Glutamatergic neuron (in vitro differentiated cells): ENCODE measurements around the gene GPR108. TPM values are rescaled to one million over a fixed set of nuclear protein-coding genes. Genes with fewer than 3 reads are reported as not detected.
A peak's percentile ranks its signal among the peaks of the same experiment; 100 is the strongest.

Experiments used
- DNase-seq: peaks from one replicate; pipeline ENCODE4 v3.0.0; 2022
- H3K27ac Mint-ChIP-seq: one replicate; pipeline ENCODE4 v1.8.0; 2020; ENCODE audit warnings: mild to moderate bottlenecking, mixed read lengths, inconsistent platforms; ENCODE audit not compliant: unreplicated experiment
- H3K27me3 Mint-ChIP-seq: one replicate; pipeline ENCODE4 v1.8.0; 2020; ENCODE audit warnings: mild to moderate bottlenecking, moderate library complexity, mixed read lengths, inconsistent platforms; ENCODE audit not compliant: unreplicated experiment
- H3K36me3 Mint-ChIP-seq: one replicate; pipeline ENCODE4 v1.8.0; 2020; ENCODE audit warnings: mild to moderate bottlenecking, mixed read lengths, inconsistent platforms; ENCODE audit not compliant: unreplicated experiment
- H3K4me1 Mint-ChIP-seq: one replicate; pipeline ENCODE4 v1.8.0; 2020; ENCODE audit warnings: mild to moderate bottlenecking, low read depth, mixed read lengths, inconsistent platforms; ENCODE audit not compliant: unreplicated experiment
- H3K4me3 Mint-ChIP-seq: one replicate; pipeline ENCODE4 v1.8.0; 2020; ENCODE audit warnings: mild to moderate bottlenecking, mixed read lengths, inconsistent platforms; ENCODE audit not compliant: unreplicated experiment
- H3K9me3 Mint-ChIP-seq: one replicate; pipeline ENCODE4 v1.8.0; 2020; ENCODE audit warnings: mild to moderate bottlenecking, moderate library complexity, mixed read lengths, inconsistent platforms; ENCODE audit not compliant: unreplicated experiment
- CTCF ChIP-seq: fragments of 200-600 bp; sonication (generic); IDR thresholded peaks from one replicate; pipeline ENCODE4 v1.5.0; 2021; ENCODE audit not compliant: partially characterized antibody, unreplicated experiment
- total RNA-seq: library from RNA; stranded (reverse); fragmentation: NEBNext Ultra II Directional; extraction: Animal tissue kit (Norgen Biotek cat#: 25700); gene quantifications from one replicate; pipeline ENCODE4 v1.2.1, GENCODE V29; 2021; ENCODE audit not compliant: unreplicated experiment

The GPR108 gene
- total RNA-seq, 1 donor from 2014 or later, result 44.2 TPM

DNA sequence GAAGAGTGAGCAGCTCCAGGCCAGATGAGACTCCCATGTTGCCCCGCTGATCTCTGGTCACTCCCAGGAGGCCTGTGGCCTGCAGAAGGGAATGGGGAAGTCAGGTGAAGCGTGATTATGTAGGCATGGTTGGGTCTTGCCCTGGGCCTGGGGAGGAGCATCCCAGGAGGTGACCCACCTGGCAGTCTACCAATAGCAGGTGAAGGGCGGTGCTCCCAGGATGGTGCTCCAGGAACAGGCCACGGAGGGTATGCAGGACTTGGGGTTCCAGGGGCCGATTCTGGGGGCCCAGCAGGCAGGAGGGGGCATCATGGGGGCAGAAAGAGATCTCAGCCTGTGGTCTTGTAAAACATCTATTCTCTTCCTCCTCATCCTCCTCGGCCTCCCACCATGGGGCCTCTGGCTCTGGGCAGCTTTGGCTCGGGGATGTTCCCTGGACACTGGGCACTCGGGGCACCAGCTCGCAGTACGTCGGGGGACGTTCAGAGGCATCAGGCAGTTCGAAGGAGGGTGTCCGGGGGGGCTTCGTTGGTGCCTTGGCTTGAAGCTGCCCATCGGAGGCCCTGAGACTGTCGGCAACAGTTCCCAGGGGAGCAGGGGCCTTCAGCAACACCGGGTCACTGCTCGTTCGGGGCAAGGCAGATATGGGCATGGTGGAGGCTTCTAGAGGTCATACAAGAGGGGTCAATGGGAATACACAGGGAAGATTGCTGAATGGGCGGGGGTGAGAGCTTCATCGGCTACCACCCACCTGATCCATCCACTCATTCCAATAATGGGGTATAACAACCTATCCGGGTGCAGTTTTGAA, 17.5 kb upstream of the GPR108 start:
- TF ChIP-seq CTCF, result no peak
- H3K27me3 Mint-ChIP-seq, result peaks cover 4% of the 10 kb centered on the region
- no peak overlapping the region for H3K27ac Mint-ChIP-seq
- no peaks in the 10 kb centered on the region for H3K4me1 Mint-ChIP-seq
- H3K9me3 Mint-ChIP-seq, result peaks cover 5% of the 10 kb centered on the region
- no peak for DNase-seq
- no peaks in the 10 kb centered on the region for H3K36me3 Mint-ChIP-seq
- no peak overlapping the region for H3K4me3 Mint-ChIP-seq

DNA sequence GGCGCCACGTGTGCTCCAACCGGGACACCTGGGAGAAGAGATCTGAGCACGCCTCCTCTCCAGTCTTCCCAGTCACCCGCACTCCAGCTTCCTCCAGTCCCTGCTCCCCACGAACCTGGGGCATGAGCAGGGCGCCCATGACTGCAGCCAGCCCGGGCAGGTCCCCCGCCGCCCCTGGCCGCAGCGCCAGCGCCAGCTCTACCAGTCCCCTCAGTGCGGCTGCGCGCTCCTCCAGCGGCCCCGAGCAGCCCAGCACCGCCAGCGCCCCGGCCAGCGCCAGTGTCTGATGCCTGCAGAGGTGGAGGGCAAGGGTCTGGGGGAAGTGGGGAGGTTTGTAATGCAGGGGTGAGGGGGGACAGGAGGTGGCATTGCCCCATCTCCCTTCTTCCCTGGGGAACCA, 16.8 kb upstream of the GPR108 start:
- peaks cover 4% of the 10 kb centered on the region for H3K27me3 Mint-ChIP-seq
- H3K9me3 Mint-ChIP-seq, result peaks cover 5% of the 10 kb centered on the region
- H3K4me3 Mint-ChIP-seq, result no peak overlapping the region
- TF ChIP-seq CTCF, result no peak
- no peak overlapping the region for H3K27ac Mint-ChIP-seq
- no peaks in the 10 kb centered on the region for H3K36me3 Mint-ChIP-seq
- no peak for DNase-seq
- H3K4me1 Mint-ChIP-seq, result no peaks in the 10 kb centered on the region

DNA sequence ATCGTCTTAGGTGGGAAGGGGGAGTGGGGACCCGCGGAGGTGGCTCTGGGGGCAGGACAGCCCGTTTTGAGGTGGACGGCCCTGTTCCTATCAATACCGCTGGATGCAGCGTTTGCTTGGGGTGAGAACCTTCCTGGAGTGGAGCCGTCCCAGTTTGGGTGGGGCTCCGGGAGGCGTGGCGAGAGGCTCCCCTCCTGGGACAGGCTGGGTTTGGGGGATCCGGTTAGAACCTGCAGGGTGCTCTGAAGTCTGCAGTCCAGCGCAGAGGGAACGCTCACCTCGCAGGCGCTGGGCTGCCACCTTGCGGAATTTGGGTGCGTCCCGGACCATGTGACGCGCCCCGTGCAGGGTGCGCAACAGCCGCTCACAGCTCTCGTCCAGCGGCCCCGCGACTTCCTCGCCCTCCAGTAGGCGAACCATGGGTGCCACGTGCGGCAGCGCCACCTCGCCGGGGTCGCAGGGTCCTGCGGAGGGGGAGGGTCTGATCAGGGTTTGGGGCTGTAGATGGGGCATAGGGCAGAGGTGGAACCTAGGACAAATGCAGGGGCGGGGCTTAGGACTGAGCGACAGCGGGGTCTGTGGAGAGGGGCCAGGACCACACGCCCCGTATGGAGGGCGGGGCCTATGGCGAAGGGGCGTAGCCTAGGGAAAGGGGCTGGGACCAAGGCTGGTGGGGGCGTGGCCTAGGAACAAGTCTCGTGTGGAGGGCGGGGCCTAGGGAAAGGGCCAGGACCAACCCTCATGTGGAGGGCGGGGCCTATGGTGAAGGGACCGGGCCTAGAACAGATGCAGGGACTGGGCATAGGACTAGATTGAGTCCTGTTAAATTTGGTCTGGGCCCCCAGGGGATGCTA, 16.0 kb upstream of the GPR108 start:
- H3K4me1 Mint-ChIP-seq, result no peaks in the 10 kb centered on the region
- H3K4me3 Mint-ChIP-seq, result peak overlapping the region; percentile 68
- peaks cover 4% of the 10 kb centered on the region for H3K27me3 Mint-ChIP-seq
- no peaks in the 10 kb centered on the region for H3K36me3 Mint-ChIP-seq
- peaks cover 5% of the 10 kb centered on the region for H3K9me3 Mint-ChIP-seq
- H3K27ac Mint-ChIP-seq, result no peak overlapping the region
- DNase-seq, result peak; percentile 86
- TF ChIP-seq CTCF, result no peak

DNA sequence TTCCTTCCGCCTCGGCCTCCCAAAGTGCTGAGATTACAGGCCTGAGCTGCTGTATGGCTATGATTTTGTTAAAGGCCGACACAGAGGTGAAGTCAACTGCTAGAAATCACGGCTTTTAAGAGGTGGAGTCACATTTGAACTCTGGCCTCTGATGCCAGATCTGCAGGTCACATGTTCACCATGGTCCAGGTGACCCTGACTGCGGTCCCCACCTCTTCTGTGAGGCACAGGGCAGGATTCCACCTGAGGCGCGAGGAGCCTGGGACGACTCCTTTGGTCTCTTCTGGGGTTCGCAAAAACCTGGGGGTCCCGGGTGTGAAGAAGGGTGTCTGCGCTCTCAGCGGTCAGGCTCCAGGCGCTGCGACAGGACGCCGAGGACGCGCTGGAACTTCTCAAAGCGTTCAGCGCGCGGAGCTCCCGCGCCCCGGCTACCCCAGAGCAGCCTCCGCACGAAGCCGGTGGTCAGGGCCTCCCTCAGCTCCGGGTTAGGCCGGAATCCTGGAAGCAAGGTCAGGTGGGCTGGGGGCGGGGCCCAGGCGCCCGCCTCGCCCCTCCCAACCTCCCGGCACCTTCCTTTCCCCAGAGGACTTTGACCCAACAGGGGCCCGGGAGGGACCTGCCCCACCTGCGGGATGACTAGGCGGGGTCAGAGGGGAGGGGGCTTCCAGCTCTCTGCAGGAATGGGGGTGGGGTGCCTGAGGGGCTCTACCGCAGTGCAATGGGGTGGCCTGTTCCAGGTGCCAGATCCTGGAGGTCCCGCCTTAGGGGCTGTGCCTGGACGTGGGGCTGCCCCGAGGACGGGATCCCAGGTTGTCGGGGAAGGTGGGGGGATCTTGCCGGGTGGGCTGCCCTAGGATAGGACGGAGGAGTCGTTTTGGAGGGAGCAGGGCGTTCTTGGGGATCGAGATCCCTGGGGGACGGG, 15.1 kb upstream of the GPR108 start:
- no peaks in the 10 kb centered on the region for H3K36me3 Mint-ChIP-seq
- no peak overlapping the region for H3K27ac Mint-ChIP-seq
- peaks cover 4% of the 10 kb centered on the region for H3K27me3 Mint-ChIP-seq
- peak; percentile 32 for DNase-seq
- no peak for TF ChIP-seq CTCF
- H3K4me3 Mint-ChIP-seq, result peak overlapping the region; percentile 68
- peaks cover 5% of the 10 kb centered on the region for H3K9me3 Mint-ChIP-seq
- no peaks in the 10 kb centered on the region for H3K4me1 Mint-ChIP-seq
